Measurements from ENCODE around the gene BMP7. TPM values are rescaled to one million over a fixed set of nuclear protein-coding genes. Genes with fewer than 3 reads are reported as not detected.
"Not testable (repeated sequence)": the region's sequence is repeated elsewhere in the genome, so short reads cannot be mapped to it uniquely, and the experiment has no call there.

Gene BMP7
- total RNA-seq, 1 donor from 2014 or later = 0.21 TPM

DNA sequence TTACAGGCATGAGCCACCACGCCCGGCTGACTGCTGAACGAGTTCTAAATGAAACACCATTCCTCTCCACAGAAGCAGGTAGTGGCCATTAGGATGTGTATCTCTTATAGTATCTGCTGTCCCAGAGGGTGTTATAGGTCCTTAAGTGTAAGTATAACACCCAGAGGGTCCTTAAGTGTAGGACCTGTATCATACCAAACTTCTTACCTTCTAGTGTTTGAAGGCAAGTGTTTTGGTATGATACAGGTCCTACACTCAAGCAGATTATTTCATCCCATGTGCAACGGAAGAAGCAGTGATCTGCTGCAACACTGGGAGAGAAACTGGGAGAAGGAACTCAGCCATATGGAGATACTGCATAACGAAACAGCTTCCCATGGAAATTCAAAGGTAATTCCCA, 17.4 kb downstream of the BMP7 start:
- Mint-ChIP-seq H3K27me3 (ENCODE audit: insufficient read depth) (peaks cover 3% of the 10 kb centered on the region), H3K4me3 (no peak overlapping the region), H3K4me1 (ENCODE audit: low read depth) (peaks cover 13% of the 10 kb centered on the region), H3K36me3 (ENCODE audit: low read depth) (no peaks in the 10 kb centered on the region), H3K27ac (no peak overlapping the region), H3K9me3 (no peaks in the 10 kb centered on the region)
- DNase-seq (ENCODE audit: low spot score) = no peak
- intact Hi-C loops (cut with micrococcal nuclease) = no loop called here

DNA sequence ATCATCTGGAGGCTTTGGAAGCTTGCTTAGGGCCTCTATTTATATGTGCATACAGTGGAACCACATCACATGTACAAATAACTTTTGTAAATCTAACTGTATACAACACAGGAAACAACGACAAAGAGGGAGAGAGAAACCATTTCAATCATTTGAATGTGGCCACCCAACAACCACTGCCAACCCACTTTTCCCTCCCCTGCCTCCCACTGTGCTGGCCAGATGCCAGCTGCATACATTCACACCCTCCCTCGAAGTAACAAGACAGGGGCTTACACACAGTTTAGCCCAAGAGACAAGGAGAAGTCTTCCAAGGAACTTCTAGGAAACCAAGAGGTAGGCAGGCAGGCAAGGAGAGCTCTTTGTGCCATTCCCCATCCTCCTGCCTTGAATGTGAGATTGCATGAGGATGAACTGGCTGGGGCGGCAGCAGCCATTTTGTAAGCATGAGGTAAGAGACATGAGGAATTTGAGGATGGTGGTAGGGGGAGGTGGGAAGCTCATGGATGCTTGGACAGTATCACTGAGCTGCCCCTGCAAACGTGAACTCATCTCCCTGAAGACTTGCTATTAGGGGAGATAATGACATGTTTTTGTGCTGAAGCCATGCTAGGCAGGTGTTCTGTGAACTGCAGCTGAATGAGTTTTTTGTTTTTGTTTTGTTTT, 18.2 kb downstream of the BMP7 start:
- Mint-ChIP-seq H3K9me3 (no peaks in the 10 kb centered on the region), H3K4me1 (ENCODE audit: low read depth) (peaks cover 13% of the 10 kb centered on the region), H3K36me3 (ENCODE audit: low read depth) (no peaks in the 10 kb centered on the region), H3K27me3 (ENCODE audit: insufficient read depth) (peaks cover 3% of the 10 kb centered on the region), H3K4me3 (no peak overlapping the region), H3K27ac (no peak overlapping the region)
- DNase-seq (ENCODE audit: low spot score) = no peak
- intact Hi-C loops (cut with micrococcal nuclease) = no loop called here

DNA sequence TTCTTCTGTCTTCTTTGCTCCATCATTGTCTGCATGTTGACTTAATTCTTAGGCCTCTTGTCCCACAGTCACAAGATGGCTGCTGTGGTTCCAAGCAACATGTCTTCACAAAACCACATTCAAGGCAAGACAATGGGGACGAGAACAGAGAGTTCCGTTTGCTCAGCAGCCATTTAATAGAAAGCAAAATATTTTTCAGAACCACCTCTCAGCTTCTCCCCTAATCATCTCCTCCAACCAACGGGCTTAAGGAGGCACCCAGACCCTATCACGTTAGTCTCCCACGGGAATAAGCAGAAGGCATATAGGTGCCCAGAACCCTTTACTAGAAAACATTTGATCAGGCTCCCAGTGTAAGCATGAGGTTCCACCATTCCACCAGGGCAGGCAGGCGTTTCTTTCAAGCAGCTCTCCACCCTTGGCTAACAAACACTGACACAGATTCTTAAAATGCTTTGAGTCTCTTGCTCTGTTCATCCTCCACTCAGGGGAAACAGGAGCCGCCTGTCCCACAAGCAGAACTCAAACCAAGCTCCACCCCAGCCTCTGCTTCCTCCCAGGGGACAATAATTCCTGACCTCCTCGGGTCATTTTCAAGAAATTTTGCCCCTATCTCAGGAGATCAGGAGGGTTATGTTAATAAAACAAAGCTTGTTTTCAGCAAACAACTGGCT, 19.0 kb downstream of the BMP7 start:
- intact Hi-C loops (cut with micrococcal nuclease) = no loop called here
- no peak for DNase-seq (ENCODE audit: low spot score)
- H3K36me3 Mint-ChIP-seq (ENCODE audit: low read depth) = no peaks in the 10 kb centered on the region
- peaks cover 13% of the 10 kb centered on the region for H3K4me1 Mint-ChIP-seq (ENCODE audit: low read depth)
- peaks cover 3% of the 10 kb centered on the region for H3K27me3 Mint-ChIP-seq (ENCODE audit: insufficient read depth)
- H3K4me3 Mint-ChIP-seq = no peak overlapping the region
- no peak overlapping the region for H3K27ac Mint-ChIP-seq
- H3K9me3 Mint-ChIP-seq = no peaks in the 10 kb centered on the region

- Mint-ChIP-seq H3K36me3 (ENCODE audit: low read depth) (no peaks in the 10 kb centered on the region), H3K4me3 (no peak overlapping the region), H3K27ac (no peak overlapping the region), H3K27me3 (ENCODE audit: insufficient read depth) (peaks cover 4% of the 10 kb centered on the region), H3K9me3 (no peaks in the 10 kb centered on the region), H3K4me1 (ENCODE audit: low read depth) (peaks cover 8% of the 10 kb centered on the region)
- no peak for DNase-seq (ENCODE audit: low spot score)
- intact Hi-C loops (cut with micrococcal nuclease) = no loop called here
These were observed 20.4 kb downstream of the BMP7 start for GRCh38 chr20:57245997-57246396.

- DNase-seq (ENCODE audit: low spot score) = no peak
- peaks cover 6% of the 10 kb centered on the region for H3K27me3 Mint-ChIP-seq (ENCODE audit: insufficient read depth)
- no peaks in the 10 kb centered on the region for H3K4me1 Mint-ChIP-seq (ENCODE audit: low read depth)
- no peak overlapping the region for H3K27ac Mint-ChIP-seq
- no peak overlapping the region for H3K4me3 Mint-ChIP-seq
- no peaks in the 10 kb centered on the region for H3K9me3 Mint-ChIP-seq
- H3K36me3 Mint-ChIP-seq (ENCODE audit: low read depth) = no peaks in the 10 kb centered on the region
- intact Hi-C loops (cut with micrococcal nuclease) = no loop called here
These were observed 21.7 kb downstream of the BMP7 start for GRCh38 chr20:57244627-57245214.

- Mint-ChIP-seq H3K27ac (no peak overlapping the region), H3K9me3 (no peaks in the 10 kb centered on the region), H3K4me1 (ENCODE audit: low read depth) (no peaks in the 10 kb centered on the region), H3K36me3 (ENCODE audit: low read depth) (no peaks in the 10 kb centered on the region), H3K27me3 (ENCODE audit: insufficient read depth) (peaks cover 6% of the 10 kb centered on the region), H3K4me3 (no peak overlapping the region)
- intact Hi-C loops (cut with micrococcal nuclease) = no loop called here
- DNase-seq (ENCODE audit: low spot score) = no peak
These were observed 22.2 kb downstream of the BMP7 start for GRCh38 chr20:57244221-57244585.

DNA sequence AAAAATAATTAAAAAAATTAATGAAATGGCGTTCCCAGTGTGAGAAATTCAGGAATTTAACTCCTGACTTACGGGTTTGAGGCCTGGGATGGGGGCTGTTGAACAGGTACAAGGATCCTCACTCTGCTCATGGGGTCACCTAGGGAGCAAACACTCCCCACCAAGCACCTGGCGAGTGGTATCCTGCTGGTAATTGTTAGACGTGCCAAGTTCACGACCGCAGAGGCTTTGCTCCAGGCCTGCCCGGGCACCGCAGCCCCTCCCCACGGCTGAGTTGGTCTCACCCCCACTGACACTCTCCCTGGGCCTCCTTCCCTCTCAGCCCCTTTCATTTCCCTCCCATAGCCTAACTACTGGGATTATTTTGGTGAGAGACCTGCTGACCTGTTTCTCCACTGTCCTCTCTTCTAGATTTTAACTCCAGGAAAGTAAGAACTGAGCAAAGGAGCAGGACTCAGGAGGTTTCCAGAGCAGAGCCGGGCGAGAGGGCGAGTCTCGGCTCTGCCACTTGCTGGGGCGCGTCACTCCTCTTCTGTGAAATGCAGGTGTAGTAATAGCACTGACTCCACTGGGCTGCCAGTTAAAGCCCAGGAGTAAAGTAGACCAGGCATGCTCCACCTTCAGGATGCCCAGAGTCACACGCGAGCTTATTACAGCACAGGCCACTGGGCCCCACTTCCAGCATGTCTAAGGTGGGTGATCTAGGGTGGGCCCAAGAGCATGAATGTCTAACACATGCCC, 22.8 kb downstream of the BMP7 start:
- no peak for DNase-seq (ENCODE audit: low spot score)
- Mint-ChIP-seq H3K9me3 (no peaks in the 10 kb centered on the region), H3K27ac (no peak overlapping the region), H3K27me3 (ENCODE audit: insufficient read depth) (peaks cover 5% of the 10 kb centered on the region), H3K4me1 (ENCODE audit: low read depth) (no peaks in the 10 kb centered on the region), H3K4me3 (no peak overlapping the region), H3K36me3 (ENCODE audit: low read depth) (no peaks in the 10 kb centered on the region)
- intact Hi-C loops (cut with micrococcal nuclease) = no loop called here

DNA sequence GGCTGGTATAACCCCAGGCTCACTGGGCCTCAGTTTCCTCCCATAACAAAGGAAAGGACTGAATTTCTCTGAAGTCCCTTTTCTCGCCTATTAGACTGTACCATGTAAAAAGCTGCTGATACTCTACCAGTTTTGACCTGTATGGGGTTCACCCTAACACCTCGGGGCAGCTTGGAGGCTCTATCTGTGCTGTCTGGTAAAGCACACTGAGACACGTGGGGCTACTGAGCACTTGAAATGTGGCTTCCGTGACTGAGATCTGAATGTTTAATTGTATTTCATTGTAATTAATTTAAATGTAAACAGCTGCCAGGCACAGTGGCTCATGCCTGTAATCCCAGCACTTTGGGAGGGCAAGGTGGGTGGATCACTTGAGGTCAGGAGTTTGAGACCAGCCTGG, 24.0 kb downstream of the BMP7 start:
- no peak for DNase-seq (ENCODE audit: low spot score)
- Mint-ChIP-seq H3K36me3 (ENCODE audit: low read depth) (no peaks in the 10 kb centered on the region), H3K27ac (no peak overlapping the region), H3K27me3 (ENCODE audit: insufficient read depth) (peaks cover 11% of the 10 kb centered on the region), H3K4me1 (ENCODE audit: low read depth) (no peaks in the 10 kb centered on the region), H3K4me3 (no peak overlapping the region), H3K9me3 (no peaks in the 10 kb centered on the region)
- intact Hi-C loops (cut with micrococcal nuclease) = no loop called here

GRCh38 chr20:57241363-57241991, 25.0 kb downstream of the BMP7 start:
- no peaks in the 10 kb centered on the region for H3K36me3 Mint-ChIP-seq (ENCODE audit: low read depth)
- intact Hi-C loops (cut with micrococcal nuclease) = no loop called here
- peaks cover 13% of the 10 kb centered on the region for H3K27me3 Mint-ChIP-seq (ENCODE audit: insufficient read depth)
- H3K4me3 Mint-ChIP-seq = no peak overlapping the region
- DNase-seq (ENCODE audit: low spot score) = no peak
- H3K27ac Mint-ChIP-seq = no peak overlapping the region
- no peaks in the 10 kb centered on the region for H3K9me3 Mint-ChIP-seq
- no peaks in the 10 kb centered on the region for H3K4me1 Mint-ChIP-seq (ENCODE audit: low read depth)

- intact Hi-C loops (cut with micrococcal nuclease) = no loop called here
- Mint-ChIP-seq H3K27me3 (ENCODE audit: insufficient read depth) (peaks cover 18% of the 10 kb centered on the region), H3K36me3 (ENCODE audit: low read depth) (no peaks in the 10 kb centered on the region), H3K4me1 (ENCODE audit: low read depth) (no peaks in the 10 kb centered on the region), H3K27ac (no peak overlapping the region), H3K4me3 (no peak overlapping the region), H3K9me3 (no peaks in the 10 kb centered on the region)
- no peak for DNase-seq (ENCODE audit: low spot score)
These were observed 25.7 kb downstream of the BMP7 start for GRCh38 chr20:57240581-57241362.

- intact Hi-C loops (cut with micrococcal nuclease); H3K9me3 Mint-ChIP-seq; H3K36me3 Mint-ChIP-seq (ENCODE audit: low read depth); H3K4me3 Mint-ChIP-seq; DNase-seq (ENCODE audit: low spot score); H3K4me1 Mint-ChIP-seq (ENCODE audit: low read depth); H3K27ac Mint-ChIP-seq: not testable (repeated sequence)
- peaks cover 21% of the 10 kb centered on the region for H3K27me3 Mint-ChIP-seq (ENCODE audit: insufficient read depth)
These were observed 26.7 kb downstream of the BMP7 start for GRCh38 chr20:57239725-57240124.

DNA sequence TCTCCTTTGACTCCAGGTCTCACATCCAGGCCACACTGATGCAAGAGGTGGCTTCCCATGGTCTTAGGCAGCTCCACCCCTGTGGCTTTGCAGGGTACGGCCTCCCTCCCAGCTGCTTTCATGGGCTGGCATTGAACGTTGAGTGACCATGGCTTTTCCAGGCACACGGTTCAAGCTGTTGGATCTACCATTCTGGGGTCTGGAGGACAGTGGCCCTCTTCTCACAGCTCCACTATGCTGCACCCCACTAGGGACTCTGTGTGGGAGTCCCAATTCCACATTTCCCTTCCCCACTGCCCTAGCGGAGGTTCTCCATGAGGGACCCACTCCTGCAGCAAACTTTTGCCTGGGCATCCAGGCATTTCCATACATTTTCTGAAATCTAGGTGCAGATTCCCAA, 27.1 kb downstream of the BMP7 start:
- H3K36me3 Mint-ChIP-seq (ENCODE audit: low read depth); H3K4me1 Mint-ChIP-seq (ENCODE audit: low read depth); H3K9me3 Mint-ChIP-seq; H3K4me3 Mint-ChIP-seq; H3K27ac Mint-ChIP-seq; DNase-seq (ENCODE audit: low spot score); intact Hi-C loops (cut with micrococcal nuclease): not testable (repeated sequence)
- H3K27me3 Mint-ChIP-seq (ENCODE audit: insufficient read depth) = peaks cover 21% of the 10 kb centered on the region
